Uterus (tissue), 2 donors: ENCODE measurements around the gene FCHSD2.
"Not testable (repeated sequence)": the region's sequence is repeated elsewhere in the genome, so short reads cannot be mapped to it uniquely, and the experiment has no call there.

ENCODE experiments used
- POLR2A ChIP-seq, 2 donors: fragments of 450-650 bp; IDR thresholded peaks; one replicate each; pipeline ENCODE4 v1.6.1; 2016; ENCODE audit warnings: antibody characterized with exemption in 2 of 2, mild to moderate bottlenecking in 1 of 2, moderate library complexity in 1 of 2
- TF ChIP-seq, protein P1 (sequence below), 4 experiments: fragments of 200-600 bp in 2 of 4; fragments of 450-650 bp in 2 of 4; sonication (generic) in 2 of 4; IDR thresholded peaks; one replicate each; pipeline ENCODE4 v1.5.1; 2016 to 2019; ENCODE audit warnings: antibody characterized with exemption in 4 of 4, mild to moderate bottlenecking in 2 of 4, moderate library complexity in 1 of 4

DNA sequence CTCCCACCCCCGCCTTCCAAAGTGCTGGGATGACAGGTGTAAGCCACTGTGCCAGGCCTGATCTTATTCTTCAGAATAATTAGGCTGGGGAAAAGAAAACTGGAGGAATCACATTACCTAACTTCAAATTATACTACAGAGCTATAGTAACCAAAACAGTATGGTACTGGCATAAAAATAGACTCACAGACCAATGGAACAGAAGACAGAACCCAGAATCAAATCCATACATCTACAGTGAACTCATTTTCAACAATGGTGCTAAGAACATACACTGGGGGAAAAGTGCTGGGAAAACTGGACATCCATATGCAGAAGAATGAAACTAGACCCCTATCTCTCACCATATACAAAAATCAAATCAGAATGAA, 165.6 kb downstream of the FCHSD2 start:
- TF ChIP-seq, protein P1, sequence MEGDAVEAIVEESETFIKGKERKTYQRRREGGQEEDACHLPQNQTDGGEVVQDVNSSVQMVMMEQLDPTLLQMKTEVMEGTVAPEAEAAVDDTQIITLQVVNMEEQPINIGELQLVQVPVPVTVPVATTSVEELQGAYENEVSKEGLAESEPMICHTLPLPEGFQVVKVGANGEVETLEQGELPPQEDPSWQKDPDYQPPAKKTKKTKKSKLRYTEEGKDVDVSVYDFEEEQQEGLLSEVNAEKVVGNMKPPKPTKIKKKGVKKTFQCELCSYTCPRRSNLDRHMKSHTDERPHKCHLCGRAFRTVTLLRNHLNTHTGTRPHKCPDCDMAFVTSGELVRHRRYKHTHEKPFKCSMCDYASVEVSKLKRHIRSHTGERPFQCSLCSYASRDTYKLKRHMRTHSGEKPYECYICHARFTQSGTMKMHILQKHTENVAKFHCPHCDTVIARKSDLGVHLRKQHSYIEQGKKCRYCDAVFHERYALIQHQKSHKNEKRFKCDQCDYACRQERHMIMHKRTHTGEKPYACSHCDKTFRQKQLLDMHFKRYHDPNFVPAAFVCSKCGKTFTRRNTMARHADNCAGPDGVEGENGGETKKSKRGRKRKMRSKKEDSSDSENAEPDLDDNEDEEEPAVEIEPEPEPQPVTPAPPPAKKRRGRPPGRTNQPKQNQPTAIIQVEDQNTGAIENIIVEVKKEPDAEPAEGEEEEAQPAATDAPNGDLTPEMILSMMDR (IDR thresholded peaks at IDR 0.05): not testable (repeated sequence)
- TF ChIP-seq POLR2A (IDR thresholded peaks at IDR 0.05): not testable (repeated sequence)
